Activated T-helper 1 cell treated with anti-CD3 and anti-CD28 coated beads, Interleukin-12 subunit alpha, Interleukin-12 subunit beta, Interleukin-2, Interleukin-4 antibody, amounts not matched to agents 30 ng/mL and 10 ng/mL and 1 ng/mL, durations not matched to agents 14 hours and 24 hours and 36 hours (primary cell): ENCODE measurements around the gene TMEM94. TPM values are rescaled to one million over a fixed set of nuclear protein-coding genes. Genes with fewer than 3 reads are reported as not detected.
"Not testable (repeated sequence)": the region's sequence is repeated elsewhere in the genome, so short reads cannot be mapped to it uniquely, and the experiment has no call there.

Source experiments
- DNase-seq: peaks from one replicate; pipeline ENCODE4 v3.0.0; 2021; ENCODE audit warnings: low spot score
- H3K27ac Mint-ChIP-seq: one replicate; pipeline ENCODE4 v1.8.0; 2021; ENCODE audit warnings: mild to moderate bottlenecking, mixed read lengths
- H3K27me3 Mint-ChIP-seq: one replicate; pipeline ENCODE4 v1.8.0; 2022; ENCODE audit warnings: mild to moderate bottlenecking, moderate library complexity, mixed read lengths; ENCODE audit not compliant: insufficient read depth
- H3K36me3 Mint-ChIP-seq: one replicate; pipeline ENCODE4 v1.8.0; 2021; ENCODE audit warnings: low read depth, mixed read lengths
- H3K4me1 Mint-ChIP-seq: one replicate; pipeline ENCODE4 v1.8.0; 2021; ENCODE audit warnings: low read depth, mixed read lengths
- H3K4me3 Mint-ChIP-seq: one replicate; pipeline ENCODE4 v1.8.0; 2021; ENCODE audit warnings: mild to moderate bottlenecking, moderate library complexity, mixed read lengths
- H3K9me3 Mint-ChIP-seq: one replicate; pipeline ENCODE4 v1.8.0; 2021; ENCODE audit warnings: mixed read lengths
- intact Hi-C: fragments of 100-400 bp; cut with micrococcal nuclease; formaldehyde crosslinking; loops from one replicate; pipeline ENCODE4 v1.15.1; 2024
- total RNA-seq: library from RNA; stranded (reverse); gene quantifications from 2 replicates; pipeline ENCODE4 v1.2.3, GENCODE V29; 2022

Gene TMEM94
- total RNA-seq, 1 donor from 2014 or later, result 70.4 TPM

GRCh38 chr17:75433218-75433783, 23.1 kb upstream of the TMEM94 start:
- H3K36me3 Mint-ChIP-seq, result no peaks in the 10 kb centered on the region
- H3K4me3 Mint-ChIP-seq, result no peak overlapping the region
- intact Hi-C loops, result no loop called here
- H3K9me3 Mint-ChIP-seq, result no peaks in the 10 kb centered on the region
- peaks cover 16% of the 10 kb centered on the region for H3K27me3 Mint-ChIP-seq
- DNase-seq, result no peak
- H3K27ac Mint-ChIP-seq, result no peak overlapping the region
- peaks cover 6% of the 10 kb centered on the region for H3K4me1 Mint-ChIP-seq

GRCh38 chr17:75434433-75434832, 22.0 kb upstream of the TMEM94 start:
- DNase-seq, H3K4me3 Mint-ChIP-seq, H3K9me3 Mint-ChIP-seq, H3K4me1 Mint-ChIP-seq, intact Hi-C loops, H3K36me3 Mint-ChIP-seq, H3K27ac Mint-ChIP-seq: not testable (repeated sequence)
- peaks cover 11% of the 10 kb centered on the region for H3K27me3 Mint-ChIP-seq

- H3K36me3 Mint-ChIP-seq, H3K4me1 Mint-ChIP-seq, H3K9me3 Mint-ChIP-seq, H3K27me3 Mint-ChIP-seq, DNase-seq, intact Hi-C loops, H3K27ac Mint-ChIP-seq, H3K4me3 Mint-ChIP-seq: not testable (repeated sequence)
Measured at GRCh38 chr17:75437404-75437803, 19.0 kb upstream of the TMEM94 start.

- intact Hi-C loops, result no loop called here
- Mint-ChIP-seq H3K4me1 (peaks cover 6% of the 10 kb centered on the region), H3K27ac (no peak overlapping the region), H3K4me3 (no peak overlapping the region), H3K27me3 (peaks cover 2% of the 10 kb centered on the region), H3K36me3 (no peaks in the 10 kb centered on the region), H3K9me3 (no peaks in the 10 kb centered on the region)
- DNase-seq, result no peak
Measured at GRCh38 chr17:75439287-75439686, 17.1 kb upstream of the TMEM94 start.

GRCh38 chr17:75440738-75441448, 15.5 kb upstream of the TMEM94 start:
- Mint-ChIP-seq H3K4me1 (peaks cover 4% of the 10 kb centered on the region), H3K36me3 (no peaks in the 10 kb centered on the region), H3K4me3 (no peak overlapping the region), H3K27me3 (peaks cover 3% of the 10 kb centered on the region), H3K27ac (no peak overlapping the region), H3K9me3 (no peaks in the 10 kb centered on the region)
- intact Hi-C loops, result no loop called here
- no peak for DNase-seq

GRCh38 chr17:75442168-75443103, 14.0 kb upstream of the TMEM94 start:
- DNase-seq, result no peak
- Mint-ChIP-seq H3K4me3 (no peak overlapping the region), H3K9me3 (no peaks in the 10 kb centered on the region), H3K4me1 (no peaks in the 10 kb centered on the region), H3K27me3 (peaks cover 3% of the 10 kb centered on the region), H3K36me3 (no peaks in the 10 kb centered on the region), H3K27ac (no peak overlapping the region)
- intact Hi-C loops, result no loop called here

GRCh38 chr17:75445296-75445695, 11.1 kb upstream of the TMEM94 start:
- H3K36me3 Mint-ChIP-seq, result no peaks in the 10 kb centered on the region
- H3K4me3 Mint-ChIP-seq, result no peak overlapping the region
- peaks cover 2% of the 10 kb centered on the region for H3K27me3 Mint-ChIP-seq
- no peaks in the 10 kb centered on the region for H3K9me3 Mint-ChIP-seq
- H3K4me1 Mint-ChIP-seq, result no peaks in the 10 kb centered on the region
- no peak for DNase-seq
- intact Hi-C loops, result no loop called here
- H3K27ac Mint-ChIP-seq, result no peak overlapping the region

GRCh38 chr17:75445896-75446295, 10.5 kb upstream of the TMEM94 start:
- intact Hi-C loops, DNase-seq, H3K27ac Mint-ChIP-seq, H3K4me3 Mint-ChIP-seq, H3K4me1 Mint-ChIP-seq, H3K36me3 Mint-ChIP-seq, H3K27me3 Mint-ChIP-seq, H3K9me3 Mint-ChIP-seq: not testable (repeated sequence)

- Mint-ChIP-seq H3K4me3 (no peak overlapping the region), H3K4me1 (no peaks in the 10 kb centered on the region), H3K9me3 (no peaks in the 10 kb centered on the region), H3K27me3 (peaks cover 4% of the 10 kb centered on the region), H3K27ac (no peak overlapping the region), H3K36me3 (no peaks in the 10 kb centered on the region)
- intact Hi-C loops, result no loop called here
- no peak for DNase-seq
Measured at GRCh38 chr17:75447951-75448856, 8.2 kb upstream of the TMEM94 start.

GRCh38 chr17:75450270-75450669, 6.2 kb upstream of the TMEM94 start:
- DNase-seq, result no peak
- H3K27me3 Mint-ChIP-seq, result peaks cover 4% of the 10 kb centered on the region
- no peaks in the 10 kb centered on the region for H3K9me3 Mint-ChIP-seq
- intact Hi-C loops, result no loop called here
- H3K4me1 Mint-ChIP-seq, result peaks cover 10% of the 10 kb centered on the region
- no peak overlapping the region for H3K4me3 Mint-ChIP-seq
- H3K27ac Mint-ChIP-seq, result no peak overlapping the region
- no peaks in the 10 kb centered on the region for H3K36me3 Mint-ChIP-seq

GRCh38 chr17:75454193-75454592, 2.2 kb upstream of the TMEM94 start:
- intact Hi-C loops, result no loop called here
- Mint-ChIP-seq H3K9me3 (no peaks in the 10 kb centered on the region), H3K4me3 (peak overlapping the region; percentile 27), H3K4me1 (peaks cover 30% of the 10 kb centered on the region), H3K27ac (no peak overlapping the region), H3K27me3 (peaks cover 2% of the 10 kb centered on the region), H3K36me3 (peaks cover 2% of the 10 kb centered on the region)
- DNase-seq, result no peak

- peaks cover 30% of the 10 kb centered on the region for H3K4me1 Mint-ChIP-seq
- peak overlapping the region; percentile 27 for H3K4me3 Mint-ChIP-seq
- intact Hi-C loops, H3K27ac Mint-ChIP-seq, DNase-seq, H3K36me3 Mint-ChIP-seq, H3K9me3 Mint-ChIP-seq, H3K27me3 Mint-ChIP-seq: not testable (repeated sequence)
Measured at GRCh38 chr17:75454672-75455071, 1.8 kb upstream of the TMEM94 start.
